DND-41 (cell line): ENCODE results near the gene PEX7.

Experiments
- CTCF ChIP-seq: IDR thresholded peaks from 2 replicates; pipeline ENCODE4 v1.5.1; 2012; ENCODE audit warnings: borderline replicate concordance, low read length, moderate library complexity, mild to moderate bottlenecking; ENCODE audit not compliant: poor library complexity, severe bottlenecking; ENCODE audit errors: extremely low read depth
- EZH2 ChIP-seq: IDR thresholded peaks from 3 replicates; pipeline ENCODE4 v1.6.1; 2012; ENCODE audit warnings: borderline replicate concordance, low read depth, mild to moderate bottlenecking, moderate library complexity, low read length, inconsistent platforms; ENCODE audit not compliant: severe bottlenecking

DNA sequence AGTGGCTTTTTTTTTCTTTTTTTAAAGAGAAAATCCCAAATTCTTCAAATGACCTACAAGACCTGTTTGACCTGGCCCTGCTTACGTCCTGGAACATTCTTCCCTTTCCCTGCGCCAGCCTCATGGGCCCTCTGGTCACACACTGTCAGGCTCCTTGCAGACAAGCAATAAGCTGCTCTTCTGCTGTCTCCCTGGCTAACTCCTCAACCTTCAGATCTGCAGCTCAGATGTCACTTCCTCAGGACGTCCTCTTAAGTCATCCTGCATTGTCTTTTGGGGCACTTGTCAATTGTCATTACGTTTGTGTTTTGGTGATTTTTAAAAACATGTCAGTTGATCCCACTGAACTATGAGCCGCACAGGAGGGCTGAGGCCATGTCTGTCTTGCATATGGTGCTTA is 70.8 kb downstream of the PEX7 start:
- TF ChIP-seq CTCF (no peak), EZH2 (no peak)
